Neural progenitor cell (in vitro differentiated cells): ENCODE data around the gene SLC2A5. TPM values are rescaled to one million over a fixed set of nuclear protein-coding genes. Genes with fewer than 3 reads are reported as not detected.
A peak's percentile ranks its signal among the peaks of the same experiment; 100 is the strongest.

Source experiments
- DNase-seq: peaks from one replicate; pipeline ENCODE4 v3.0.0-alpha.2; 2016; ENCODE audit warnings: low spot score
- H2AFZ ChIP-seq: fragments of 200-600 bp; sonication (generic); replicated peaks from 2 replicates; pipeline ENCODE4 v1.6.1; 2016; ENCODE audit warnings: antibody characterized with exemption
- H3F3A ChIP-seq: fragments of 200-600 bp; sonication (generic); 2 replicates; pipeline ENCODE4 v1.6.1; 2016; ENCODE audit warnings: antibody characterized with exemption, low read depth
- H3K27ac ChIP-seq: fragments of 200-600 bp; sonication (generic); 2 replicates; pipeline ENCODE4 v1.5.1; 2016; ENCODE audit warnings: mild to moderate bottlenecking
- H3K27me3 ChIP-seq: fragments of 200-600 bp; sonication (generic); 2 replicates; pipeline ENCODE4 v1.6.1; 2016; ENCODE audit warnings: mild to moderate bottlenecking, moderate library complexity
- H3K36me3 ChIP-seq: fragments of 200-600 bp; sonication (generic); 2 replicates; pipeline ENCODE4 v1.5.1; 2016
- H3K4me1 ChIP-seq: fragments of 200-600 bp; sonication (generic); 2 replicates; pipeline ENCODE4 v1.6.1; 2016; ENCODE audit warnings: mixed run types
- H3K4me2 ChIP-seq: fragments of 200-600 bp; sonication (generic); 2 replicates; pipeline ENCODE4 v1.6.1; 2016
- H3K4me3 ChIP-seq: fragments of 200-600 bp; sonication (generic); 2 replicates; pipeline ENCODE4 v1.5.1; 2016
- H3K79me2 ChIP-seq: fragments of 200-600 bp; sonication (generic); 2 replicates; pipeline ENCODE4 v1.6.1; 2016; ENCODE audit warnings: low read depth
- H3K9ac ChIP-seq: fragments of 200-600 bp; sonication (generic); 2 replicates; pipeline ENCODE4 v1.6.1; 2016
- H3K9me3 ChIP-seq: fragments of 200-600 bp; sonication (generic); 2 replicates; pipeline ENCODE4 v1.5.1; 2016; ENCODE audit warnings: low read depth
- H4K20me1 ChIP-seq: fragments of 200-600 bp; sonication (generic); 2 replicates; pipeline ENCODE4 v1.6.1; 2016; ENCODE audit warnings: low read depth
- H3K27ac Mint-ChIP-seq: 3 replicates; pipeline ENCODE4 v1.8.0; 2021; ENCODE audit warnings: mixed read lengths
- H3K27me3 Mint-ChIP-seq: 2 replicates; pipeline ENCODE4 v1.8.0; 2022; ENCODE audit warnings: low read depth, mild to moderate bottlenecking, inconsistent platforms, moderate library complexity, mixed read lengths; ENCODE audit not compliant: insufficient read depth
- H3K36me3 Mint-ChIP-seq: 3 replicates; pipeline ENCODE4 v1.8.0; 2021; ENCODE audit warnings: mixed read lengths
- H3K4me1 Mint-ChIP-seq: 3 replicates; pipeline ENCODE4 v1.8.0; 2021; ENCODE audit warnings: mixed read lengths
- H3K4me3 Mint-ChIP-seq: 3 replicates; pipeline ENCODE4 v1.8.0; 2021; ENCODE audit warnings: mild to moderate bottlenecking, moderate library complexity, mixed read lengths
- H3K9me3 Mint-ChIP-seq: 3 replicates; pipeline ENCODE4 v1.8.0; 2020; ENCODE audit warnings: mixed read lengths
- CTCF ChIP-seq: fragments of 200-600 bp; sonication (generic); IDR thresholded peaks from 2 replicates; pipeline ENCODE4 v1.5.1; 2017; ENCODE audit warnings: antibody characterized with exemption, mild to moderate bottlenecking
- EZH2 ChIP-seq: fragments of 200-600 bp; sonication (generic); IDR thresholded peaks from 2 replicates; pipeline ENCODE4 v1.6.1; 2017; ENCODE audit warnings: antibody characterized with exemption, mild to moderate bottlenecking, moderate library complexity
- EZH2phosphoT487 ChIP-seq: fragments of 200-600 bp; sonication (generic); IDR thresholded peaks from 2 replicates; pipeline ENCODE4 v1.6.1; 2017; ENCODE audit warnings: antibody characterized with exemption
- total RNA-seq: library from RNA; depleted of rRNA; stranded (reverse); fragments of >200 nt; gene quantifications from 2 replicates; pipeline ENCODE4 v1.2.3, GENCODE V29; 2015; ENCODE audit warnings: low replicate concordance

The SLC2A5 gene
- total RNA-seq, 1 donor from 2014 or later: not detected

DNA sequence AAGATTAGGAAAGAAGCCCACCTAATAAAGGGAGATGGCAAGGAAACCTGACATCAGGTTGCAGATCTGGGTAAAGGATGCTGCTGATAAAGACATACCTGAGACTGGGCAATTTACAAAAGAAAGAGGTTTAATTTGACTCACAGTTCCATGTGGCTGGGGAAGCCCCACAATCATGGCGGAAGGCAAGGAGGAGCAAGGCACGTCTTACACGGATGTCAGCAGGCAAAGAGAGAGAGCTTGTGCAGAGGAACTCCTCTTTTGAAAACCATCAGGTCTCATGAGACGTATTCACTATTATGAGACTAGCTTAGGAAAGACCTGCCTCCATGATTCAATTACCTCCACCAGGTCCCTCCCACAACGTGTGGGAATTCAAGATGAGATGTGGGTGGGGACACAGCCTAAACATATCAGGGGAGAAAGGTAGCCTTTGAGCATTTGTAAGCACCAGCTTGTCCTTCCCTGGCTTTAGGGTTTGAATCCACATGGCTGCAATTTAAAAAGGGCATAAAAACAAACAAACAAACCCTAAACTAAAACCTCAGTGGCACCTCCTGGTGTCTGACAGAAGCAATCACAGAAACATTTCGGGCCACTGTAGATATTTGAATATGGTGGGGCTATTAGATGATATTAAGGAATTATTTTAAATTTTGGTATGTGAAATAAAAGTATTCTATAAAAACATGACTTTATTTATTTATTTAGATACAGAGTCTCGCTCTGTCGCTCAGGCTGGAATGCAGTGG lies 76.3 kb downstream of the SLC2A5 start:
- Mint-ChIP-seq H3K27me3 (peaks cover 5% of the 10 kb centered on the region), H3K9me3 (no peaks in the 10 kb centered on the region), H3K4me3 (no peak overlapping the region), H3K36me3 (no peaks in the 10 kb centered on the region), H3K4me1 (peaks cover 5% of the 10 kb centered on the region), H3K27ac (no peak overlapping the region)
- no peak overlapping the region for H3K4me2 ChIP-seq
- H3K4me3 ChIP-seq: no peak overlapping the region
- H3K36me3 ChIP-seq: no peaks in the 10 kb centered on the region
- no peaks in the 10 kb centered on the region for H3K4me1 ChIP-seq
- H3K9ac ChIP-seq: no peak overlapping the region
- H3K27ac ChIP-seq: no peak overlapping the region
- no peak overlapping the region for H2AFZ ChIP-seq
- no peaks in the 10 kb centered on the region for H3K9me3 ChIP-seq
- no peaks in the 10 kb centered on the region for H3K27me3 ChIP-seq
- H3K79me2 ChIP-seq: no peaks in the 10 kb centered on the region
- DNase-seq: no peak
- H4K20me1 ChIP-seq: no peaks in the 10 kb centered on the region
- no peak for TF ChIP-seq EZH2phosphoT487
- TF ChIP-seq CTCF: no peak
- no peak for TF ChIP-seq EZH2
- H3F3A ChIP-seq: no peaks in the 10 kb centered on the region

DNA sequence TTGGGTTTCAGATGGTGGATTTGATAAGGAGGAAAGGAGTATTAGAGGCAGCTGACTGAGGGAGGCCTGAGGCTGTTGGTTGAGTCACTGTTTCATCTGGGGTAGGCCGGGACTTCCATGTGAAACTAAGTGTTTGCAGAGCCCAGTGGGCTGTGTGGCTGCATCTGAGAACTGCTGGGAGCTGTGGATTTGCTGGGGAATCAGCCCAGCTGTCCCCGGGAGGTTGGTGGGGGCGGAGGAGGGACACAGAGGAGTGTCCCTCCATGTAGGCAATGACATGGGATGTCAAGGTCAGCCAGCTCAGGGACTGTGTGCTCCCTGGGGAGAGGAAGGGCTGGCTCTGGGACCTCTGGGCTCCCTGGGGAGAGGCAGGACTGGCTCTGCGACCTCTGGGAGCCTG lies 79.6 kb downstream of the SLC2A5 start:
- no peaks in the 10 kb centered on the region for H4K20me1 ChIP-seq
- no peaks in the 10 kb centered on the region for H3K79me2 ChIP-seq
- no peaks in the 10 kb centered on the region for H3K36me3 ChIP-seq
- peaks cover 8% of the 10 kb centered on the region for H3K27me3 Mint-ChIP-seq
- no peak overlapping the region for H3K4me2 ChIP-seq
- no peak overlapping the region for H2AFZ ChIP-seq
- no peak overlapping the region for H3K4me3 ChIP-seq
- H3F3A ChIP-seq: no peaks in the 10 kb centered on the region
- no peaks in the 10 kb centered on the region for H3K9me3 ChIP-seq
- H3K27ac ChIP-seq: no peak overlapping the region
- peak overlapping the region; percentile 94 for H3K27ac Mint-ChIP-seq
- no peaks in the 10 kb centered on the region for H3K9me3 Mint-ChIP-seq
- TF ChIP-seq EZH2phosphoT487: no peak
- TF ChIP-seq CTCF: no peak
- no peak for TF ChIP-seq EZH2
- H3K36me3 Mint-ChIP-seq: no peaks in the 10 kb centered on the region
- H3K4me1 ChIP-seq: peaks cover 4% of the 10 kb centered on the region
- H3K27me3 ChIP-seq: no peaks in the 10 kb centered on the region
- DNase-seq: no peak
- no peak overlapping the region for H3K4me3 Mint-ChIP-seq
- H3K4me1 Mint-ChIP-seq: peaks cover 12% of the 10 kb centered on the region
- H3K9ac ChIP-seq: no peak overlapping the region

DNA sequence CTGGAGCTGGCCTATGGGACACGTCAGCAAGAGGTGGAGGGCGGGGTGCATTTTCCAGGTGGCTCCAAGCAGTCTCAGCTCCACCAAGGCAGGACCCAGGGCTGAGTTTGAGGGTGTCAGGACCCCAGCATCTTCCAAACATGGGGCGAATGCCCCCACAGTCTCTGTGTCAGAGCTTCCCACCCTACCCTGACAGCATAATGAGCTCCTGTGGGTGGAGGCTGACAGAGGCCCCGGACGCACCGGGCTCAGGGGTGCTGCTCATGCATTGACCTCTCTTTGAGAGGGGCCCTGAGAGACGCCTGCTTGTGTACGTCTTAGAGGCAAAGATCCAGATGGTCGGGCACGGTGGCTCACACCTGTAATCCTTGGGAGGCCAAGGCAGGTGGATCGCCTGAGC lies 80.4 kb downstream of the SLC2A5 start:
- no peaks in the 10 kb centered on the region for H3K79me2 ChIP-seq
- no peak for DNase-seq
- no peak overlapping the region for H2AFZ ChIP-seq
- H3K4me1 ChIP-seq: peaks cover 4% of the 10 kb centered on the region
- no peaks in the 10 kb centered on the region for H3K9me3 ChIP-seq
- peaks cover 6% of the 10 kb centered on the region for H3K27me3 Mint-ChIP-seq
- no peak overlapping the region for H3K27ac ChIP-seq
- H3K4me3 Mint-ChIP-seq: no peak overlapping the region
- H3K4me1 Mint-ChIP-seq: peaks cover 12% of the 10 kb centered on the region
- H3K4me3 ChIP-seq: no peak overlapping the region
- no peak overlapping the region for H3K4me2 ChIP-seq
- no peaks in the 10 kb centered on the region for H3K9me3 Mint-ChIP-seq
- H3F3A ChIP-seq: no peaks in the 10 kb centered on the region
- H4K20me1 ChIP-seq: no peaks in the 10 kb centered on the region
- no peaks in the 10 kb centered on the region for H3K27me3 ChIP-seq
- H3K36me3 ChIP-seq: no peaks in the 10 kb centered on the region
- H3K36me3 Mint-ChIP-seq: no peaks in the 10 kb centered on the region
- TF ChIP-seq EZH2phosphoT487 (no peak), CTCF (no peak), EZH2 (no peak)
- H3K9ac ChIP-seq: no peak overlapping the region
- H3K27ac Mint-ChIP-seq: no peak overlapping the region
